ENCODE measurements around the gene NCAPD2. TPM values are rescaled to one million over a fixed set of nuclear protein-coding genes. Genes with fewer than 3 reads are reported as not detected.
"Not testable (repeated sequence)": the region's sequence is repeated elsewhere in the genome, so short reads cannot be mapped to it uniquely, and the experiment has no call there.

NCAPD2 gene
- total RNA-seq, 1 donor from 2014 or later, result 23.0 TPM

DNA sequence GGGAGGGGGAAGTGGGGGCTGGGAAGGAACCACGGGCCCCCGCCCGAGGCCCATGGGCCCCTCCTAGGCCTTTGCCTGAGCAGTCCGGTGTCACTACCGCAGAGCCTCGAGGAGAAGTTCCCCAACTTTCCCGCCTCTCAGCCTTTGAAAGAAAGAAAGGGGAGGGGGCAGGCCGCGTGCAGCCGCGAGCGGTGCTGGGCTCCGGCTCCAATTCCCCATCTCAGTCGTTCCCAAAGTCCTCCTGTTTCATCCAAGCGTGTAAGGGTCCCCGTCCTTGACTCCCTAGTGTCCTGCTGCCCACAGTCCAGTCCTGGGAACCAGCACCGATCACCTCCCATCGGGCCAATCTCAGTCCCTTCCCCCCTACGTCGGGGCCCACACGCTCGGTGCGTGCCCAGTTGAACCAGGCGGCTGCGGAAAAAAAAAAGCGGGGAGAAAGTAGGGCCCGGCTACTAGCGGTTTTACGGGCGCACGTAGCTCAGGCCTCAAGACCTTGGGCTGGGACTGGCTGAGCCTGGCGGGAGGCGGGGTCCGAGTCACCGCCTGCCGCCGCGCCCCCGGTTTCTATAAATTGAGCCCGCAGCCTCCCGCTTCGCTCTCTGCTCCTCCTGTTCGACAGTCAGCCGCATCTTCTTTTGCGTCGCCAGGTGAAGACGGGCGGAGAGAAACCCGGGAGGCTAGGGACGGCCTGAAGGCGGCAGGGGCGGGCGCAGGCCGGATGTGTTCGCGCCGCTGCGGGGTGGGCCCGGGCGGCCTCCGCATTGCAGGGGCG lies 40.2 kb downstream of the NCAPD2 start, which contains the start of gene GAPDH:
TSS of gene GAPDH (plus strand) at position 595 of the 772 bp plus-strand sequence. CDS start 316 bp downstream, outside the sequence.
- H3K9ac ChIP-seq (ENCODE audit: low read depth in 1 of 3, low read length in 3 of 3), result peak within 1 kb of the TSS; percentile 94 to 99 (median 98)
- H3K27ac ChIP-seq (ENCODE audit: low read depth, low read length), result peak within 1 kb of the TSS; percentile 97
- peaks cover 49 to 59% (median 57%) of the 10 kb centered on the region in 3 donors for H3K36me3 ChIP-seq (ENCODE audit: control insufficient read depth in 3 of 3, insufficient read depth in 3 of 3, low read length in 3 of 3)
- peak within 1 kb of the TSS; percentile 81 to 96 (median 96) for H3K4me3 ChIP-seq (ENCODE audit: low read length in 3 of 3)
- no peaks in the 10 kb centered on the region for H3K27me3 ChIP-seq (ENCODE audit: control insufficient read depth in 3 of 3, insufficient read depth in 3 of 3, low read length in 3 of 3)
- H3K9me3 ChIP-seq (ENCODE audit: control insufficient read depth in 3 of 3, low read length in 3 of 3), result no peaks in the 10 kb centered on the region
- peaks cover 54 to 73% (median 63%) of the 10 kb centered on the region in 3 donors for H3K4me1 ChIP-seq (ENCODE audit: control insufficient read depth in 3 of 3, insufficient read depth in 3 of 3, low read length in 3 of 3)

DNA sequence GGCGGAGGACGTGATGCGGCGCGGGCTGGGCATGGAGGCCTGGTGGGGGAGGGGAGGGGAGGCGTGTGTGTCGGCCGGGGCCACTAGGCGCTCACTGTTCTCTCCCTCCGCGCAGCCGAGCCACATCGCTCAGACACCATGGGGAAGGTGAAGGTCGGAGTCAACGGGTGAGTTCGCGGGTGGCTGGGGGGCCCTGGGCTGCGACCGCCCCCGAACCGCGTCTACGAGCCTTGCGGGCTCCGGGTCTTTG lies 40.7 kb downstream of the NCAPD2 start:
- H3K4me3 ChIP-seq (ENCODE audit: low read length in 3 of 3), result peak overlapping the region; percentile 81 to 96 (median 96)
- H3K9me3 ChIP-seq (ENCODE audit: control insufficient read depth in 3 of 3, low read length in 3 of 3), result no peaks in the 10 kb centered on the region
- H3K27me3 ChIP-seq (ENCODE audit: control insufficient read depth in 3 of 3, insufficient read depth in 3 of 3, low read length in 3 of 3), result no peaks in the 10 kb centered on the region
- peaks cover 59 to 78% (median 66%) of the 10 kb centered on the region in 3 donors for H3K4me1 ChIP-seq (ENCODE audit: control insufficient read depth in 3 of 3, insufficient read depth in 3 of 3, low read length in 3 of 3)
- peak overlapping the region; percentile 94 to 99 (median 98) for H3K9ac ChIP-seq (ENCODE audit: low read depth in 1 of 3, low read length in 3 of 3)
- peaks cover 45 to 54% (median 54%) of the 10 kb centered on the region in 3 donors for H3K36me3 ChIP-seq (ENCODE audit: control insufficient read depth in 3 of 3, insufficient read depth in 3 of 3, low read length in 3 of 3)
- H3K27ac ChIP-seq (ENCODE audit: low read depth, low read length), result peak overlapping the region; percentile 97

DNA sequence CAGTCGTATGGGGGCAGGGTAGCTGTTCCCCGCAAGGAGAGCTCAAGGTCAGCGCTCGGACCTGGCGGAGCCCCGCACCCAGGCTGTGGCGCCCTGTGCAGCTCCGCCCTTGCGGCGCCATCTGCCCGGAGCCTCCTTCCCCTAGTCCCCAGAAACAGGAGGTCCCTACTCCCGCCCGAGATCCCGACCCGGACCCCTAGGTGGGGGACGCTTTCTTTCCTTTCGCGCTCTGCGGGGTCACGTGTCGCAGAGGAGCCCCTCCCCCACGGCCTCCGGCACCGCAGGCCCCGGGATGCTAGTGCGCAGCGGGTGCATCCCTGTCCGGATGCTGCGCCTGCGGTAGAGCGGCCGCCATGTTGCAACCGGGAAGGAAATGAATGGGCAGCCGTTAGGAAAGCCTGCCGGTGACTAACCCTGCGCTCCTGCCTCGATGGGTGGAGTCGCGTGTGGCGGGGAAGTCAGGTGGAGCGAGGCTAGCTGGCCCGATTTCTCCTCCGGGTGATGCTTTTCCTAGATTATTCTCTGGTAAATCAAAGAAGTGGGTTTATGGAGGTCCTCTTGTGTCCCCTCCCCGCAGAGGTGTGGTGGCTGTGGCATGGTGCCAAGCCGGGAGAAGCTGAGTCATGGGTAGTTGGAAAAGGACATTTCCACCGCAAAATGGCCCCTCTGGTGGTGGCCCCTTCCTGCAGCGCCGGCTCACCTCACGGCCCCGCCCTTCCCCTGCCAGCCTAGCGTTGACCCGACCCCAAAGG lies 41.2 kb downstream of the NCAPD2 start:
- Histone ChIP-seq H3K27ac (ENCODE audit: low read depth, low read length) (peak overlapping the region; percentile 97), H3K4me1 (ENCODE audit: control insufficient read depth in 3 of 3, insufficient read depth in 3 of 3, low read length in 3 of 3) (peaks cover 64 to 83% (median 71%) of the 10 kb centered on the region in 3 donors), H3K27me3 (ENCODE audit: control insufficient read depth in 3 of 3, insufficient read depth in 3 of 3, low read length in 3 of 3) (no peaks in the 10 kb centered on the region), H3K9ac (ENCODE audit: low read depth in 1 of 3, low read length in 3 of 3) (peak overlapping the region; percentile 94 to 99 (median 98)), H3K36me3 (ENCODE audit: control insufficient read depth in 3 of 3, insufficient read depth in 3 of 3, low read length in 3 of 3) (peaks cover 40 to 55% (median 54%) of the 10 kb centered on the region in 3 donors), H3K9me3 (ENCODE audit: control insufficient read depth in 3 of 3, low read length in 3 of 3) (no peaks in the 10 kb centered on the region), H3K4me3 (ENCODE audit: low read length in 3 of 3) (peak overlapping the region; percentile 81 to 96 (median 96))

DNA sequence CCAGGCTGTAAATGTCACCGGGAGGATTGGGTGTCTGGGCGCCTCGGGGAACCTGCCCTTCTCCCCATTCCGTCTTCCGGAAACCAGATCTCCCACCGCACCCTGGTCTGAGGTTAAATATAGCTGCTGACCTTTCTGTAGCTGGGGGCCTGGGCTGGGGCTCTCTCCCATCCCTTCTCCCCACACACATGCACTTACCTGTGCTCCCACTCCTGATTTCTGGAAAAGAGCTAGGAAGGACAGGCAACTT lies 41.7 kb downstream of the NCAPD2 start:
- peak overlapping the region; percentile 97 for H3K27ac ChIP-seq (ENCODE audit: low read depth, low read length)
- peaks cover 35 to 51% (median 50%) of the 10 kb centered on the region in 3 donors for H3K36me3 ChIP-seq (ENCODE audit: control insufficient read depth in 3 of 3, insufficient read depth in 3 of 3, low read length in 3 of 3)
- H3K27me3 ChIP-seq (ENCODE audit: control insufficient read depth in 3 of 3, insufficient read depth in 3 of 3, low read length in 3 of 3), result no peaks in the 10 kb centered on the region
- peak overlapping the region; percentile 81 to 96 (median 96) for H3K4me3 ChIP-seq (ENCODE audit: low read length in 3 of 3)
- H3K9ac ChIP-seq (ENCODE audit: low read depth in 1 of 3, low read length in 3 of 3), result peak overlapping the region; percentile 94 to 99 (median 98)
- peaks cover 69 to 88% (median 76%) of the 10 kb centered on the region in 3 donors for H3K4me1 ChIP-seq (ENCODE audit: control insufficient read depth in 3 of 3, insufficient read depth in 3 of 3, low read length in 3 of 3)
- H3K9me3 ChIP-seq (ENCODE audit: control insufficient read depth in 3 of 3, low read length in 3 of 3), result no peaks in the 10 kb centered on the region

DNA sequence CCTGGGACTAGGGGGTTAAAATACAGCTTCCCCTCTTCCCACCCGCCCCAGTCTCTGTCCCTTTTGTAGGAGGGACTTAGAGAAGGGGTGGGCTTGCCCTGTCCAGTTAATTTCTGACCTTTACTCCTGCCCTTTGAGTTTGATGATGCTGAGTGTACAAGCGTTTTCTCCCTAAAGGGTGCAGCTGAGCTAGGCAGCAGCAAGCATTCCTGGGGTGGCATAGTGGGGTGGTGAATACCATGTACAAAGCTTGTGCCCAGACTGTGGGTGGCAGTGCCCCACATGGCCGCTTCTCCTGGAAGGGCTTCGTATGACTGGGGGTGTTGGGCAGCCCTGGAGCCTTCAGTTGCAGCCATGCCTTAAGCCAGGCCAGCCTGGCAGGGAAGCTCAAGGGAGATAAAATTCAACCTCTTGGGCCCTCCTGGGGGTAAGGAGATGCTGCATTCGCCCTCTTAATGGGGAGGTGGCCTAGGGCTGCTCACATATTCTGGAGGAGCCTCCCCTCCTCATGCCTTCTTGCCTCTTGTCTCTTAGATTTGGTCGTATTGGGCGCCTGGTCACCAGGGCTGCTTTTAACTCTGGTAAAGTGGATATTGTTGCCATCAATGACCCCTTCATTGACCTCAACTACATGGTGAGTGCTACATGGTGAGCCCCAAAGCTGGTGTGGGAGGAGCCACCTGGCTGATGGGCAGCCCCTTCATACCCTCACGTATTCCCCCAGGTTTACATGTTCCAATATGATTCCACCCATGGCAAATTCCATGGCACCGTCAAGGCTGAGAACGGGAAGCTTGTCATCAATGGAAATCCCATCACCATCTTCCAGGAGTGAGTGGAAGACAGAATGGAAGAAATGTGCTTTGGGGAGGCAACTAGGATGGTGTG lies 42.3 kb downstream of the NCAPD2 start:
- Histone ChIP-seq H3K4me1 (ENCODE audit: control insufficient read depth in 3 of 3, insufficient read depth in 3 of 3, low read length in 3 of 3) (peaks cover 75 to 90% (median 82%) of the 10 kb centered on the region in 3 donors), H3K9me3 (ENCODE audit: control insufficient read depth in 3 of 3, low read length in 3 of 3) (no peaks in the 10 kb centered on the region), H3K4me3 (ENCODE audit: low read length in 3 of 3) (peak overlapping the region; percentile 81 to 96 (median 96)), H3K9ac (ENCODE audit: low read depth in 1 of 3, low read length in 3 of 3) (peak overlapping the region; percentile 94 to 99 (median 98)), H3K27me3 (ENCODE audit: control insufficient read depth in 3 of 3, insufficient read depth in 3 of 3, low read length in 3 of 3) (no peaks in the 10 kb centered on the region), H3K36me3 (ENCODE audit: control insufficient read depth in 3 of 3, insufficient read depth in 3 of 3, low read length in 3 of 3) (peaks cover 31 to 46% (median 44%) of the 10 kb centered on the region in 3 donors), H3K27ac (ENCODE audit: low read depth, low read length) (peak overlapping the region; percentile 97)

DNA sequence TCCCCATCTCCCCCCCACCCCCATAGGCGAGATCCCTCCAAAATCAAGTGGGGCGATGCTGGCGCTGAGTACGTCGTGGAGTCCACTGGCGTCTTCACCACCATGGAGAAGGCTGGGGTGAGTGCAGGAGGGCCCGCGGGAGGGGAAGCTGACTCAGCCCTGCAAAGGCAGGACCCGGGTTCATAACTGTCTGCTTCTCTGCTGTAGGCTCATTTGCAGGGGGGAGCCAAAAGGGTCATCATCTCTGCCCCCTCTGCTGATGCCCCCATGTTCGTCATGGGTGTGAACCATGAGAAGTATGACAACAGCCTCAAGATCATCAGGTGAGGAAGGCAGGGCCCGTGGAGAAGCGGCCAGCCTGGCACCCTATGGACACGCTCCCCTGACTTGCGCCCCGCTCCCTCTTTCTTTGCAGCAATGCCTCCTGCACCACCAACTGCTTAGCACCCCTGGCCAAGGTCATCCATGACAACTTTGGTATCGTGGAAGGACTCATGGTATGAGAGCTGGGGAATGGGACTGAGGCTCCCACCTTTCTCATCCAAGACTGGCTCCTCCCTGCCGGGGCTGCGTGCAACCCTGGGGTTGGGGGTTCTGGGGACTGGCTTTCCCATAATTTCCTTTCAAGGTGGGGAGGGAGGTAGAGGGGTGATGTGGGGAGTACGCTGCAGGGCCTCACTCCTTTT lies 43.1 kb downstream of the NCAPD2 start:
- H3K4me1 ChIP-seq (ENCODE audit: control insufficient read depth in 3 of 3, insufficient read depth in 3 of 3, low read length in 3 of 3), result peaks cover 79 to 93% (median 84%) of the 10 kb centered on the region in 3 donors
- no peaks in the 10 kb centered on the region for H3K27me3 ChIP-seq (ENCODE audit: control insufficient read depth in 3 of 3, insufficient read depth in 3 of 3, low read length in 3 of 3)
- H3K4me3 ChIP-seq (ENCODE audit: low read length in 3 of 3), result peak overlapping the region; percentile 81 to 96 (median 96)
- peaks cover 31 to 47% (median 44%) of the 10 kb centered on the region in 3 donors for H3K36me3 ChIP-seq (ENCODE audit: control insufficient read depth in 3 of 3, insufficient read depth in 3 of 3, low read length in 3 of 3)
- H3K9ac ChIP-seq (ENCODE audit: low read depth in 1 of 3, low read length in 3 of 3), result peak overlapping the region; percentile 94 to 99 (median 98)
- H3K27ac ChIP-seq (ENCODE audit: low read depth, low read length), result peak overlapping the region; percentile 97
- H3K9me3 ChIP-seq (ENCODE audit: control insufficient read depth in 3 of 3, low read length in 3 of 3), result no peaks in the 10 kb centered on the region

DNA sequence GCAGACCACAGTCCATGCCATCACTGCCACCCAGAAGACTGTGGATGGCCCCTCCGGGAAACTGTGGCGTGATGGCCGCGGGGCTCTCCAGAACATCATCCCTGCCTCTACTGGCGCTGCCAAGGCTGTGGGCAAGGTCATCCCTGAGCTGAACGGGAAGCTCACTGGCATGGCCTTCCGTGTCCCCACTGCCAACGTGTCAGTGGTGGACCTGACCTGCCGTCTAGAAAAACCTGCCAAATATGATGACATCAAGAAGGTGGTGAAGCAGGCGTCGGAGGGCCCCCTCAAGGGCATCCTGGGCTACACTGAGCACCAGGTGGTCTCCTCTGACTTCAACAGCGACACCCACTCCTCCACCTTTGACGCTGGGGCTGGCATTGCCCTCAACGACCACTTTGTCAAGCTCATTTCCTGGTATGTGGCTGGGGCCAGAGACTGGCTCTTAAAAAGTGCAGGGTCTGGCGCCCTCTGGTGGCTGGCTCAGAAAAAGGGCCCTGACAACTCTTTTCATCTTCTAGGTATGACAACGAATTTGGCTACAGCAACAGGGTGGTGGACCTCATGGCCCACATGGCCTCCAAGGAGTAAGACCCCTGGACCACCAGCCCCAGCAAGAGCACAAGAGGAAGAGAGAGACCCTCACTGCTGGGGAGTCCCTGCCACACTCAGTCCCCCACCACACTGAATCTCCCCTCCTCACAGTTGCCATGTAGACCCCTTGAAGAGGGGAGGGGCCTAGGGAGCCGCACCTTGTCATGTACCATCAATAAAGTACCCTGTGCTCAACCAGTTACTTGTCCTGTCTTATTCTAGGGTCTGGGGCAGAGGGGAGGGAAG lies 43.9 kb downstream of the NCAPD2 start:
- H3K36me3 ChIP-seq (ENCODE audit: control insufficient read depth in 3 of 3, insufficient read depth in 3 of 3, low read length in 3 of 3), result peaks cover 37 to 47% (median 44%) of the 10 kb centered on the region in 3 donors
- not testable (repeated sequence) for H3K9me3 ChIP-seq (ENCODE audit: control insufficient read depth in 3 of 3, low read length in 3 of 3); H3K27me3 ChIP-seq (ENCODE audit: control insufficient read depth in 3 of 3, insufficient read depth in 3 of 3, low read length in 3 of 3)
- peak overlapping the region in 2 of 3 donors; percentile 96 for H3K4me3 ChIP-seq (ENCODE audit: low read length in 3 of 3)
- peaks cover 73 to 93% (median 81%) of the 10 kb centered on the region in 3 donors for H3K4me1 ChIP-seq (ENCODE audit: control insufficient read depth in 3 of 3, insufficient read depth in 3 of 3, low read length in 3 of 3)
- H3K9ac ChIP-seq (ENCODE audit: low read depth in 1 of 3, low read length in 3 of 3), result peak overlapping the region; percentile 94 to 99 (median 98)
- peak overlapping the region; percentile 97 for H3K27ac ChIP-seq (ENCODE audit: low read depth, low read length)

DNA sequence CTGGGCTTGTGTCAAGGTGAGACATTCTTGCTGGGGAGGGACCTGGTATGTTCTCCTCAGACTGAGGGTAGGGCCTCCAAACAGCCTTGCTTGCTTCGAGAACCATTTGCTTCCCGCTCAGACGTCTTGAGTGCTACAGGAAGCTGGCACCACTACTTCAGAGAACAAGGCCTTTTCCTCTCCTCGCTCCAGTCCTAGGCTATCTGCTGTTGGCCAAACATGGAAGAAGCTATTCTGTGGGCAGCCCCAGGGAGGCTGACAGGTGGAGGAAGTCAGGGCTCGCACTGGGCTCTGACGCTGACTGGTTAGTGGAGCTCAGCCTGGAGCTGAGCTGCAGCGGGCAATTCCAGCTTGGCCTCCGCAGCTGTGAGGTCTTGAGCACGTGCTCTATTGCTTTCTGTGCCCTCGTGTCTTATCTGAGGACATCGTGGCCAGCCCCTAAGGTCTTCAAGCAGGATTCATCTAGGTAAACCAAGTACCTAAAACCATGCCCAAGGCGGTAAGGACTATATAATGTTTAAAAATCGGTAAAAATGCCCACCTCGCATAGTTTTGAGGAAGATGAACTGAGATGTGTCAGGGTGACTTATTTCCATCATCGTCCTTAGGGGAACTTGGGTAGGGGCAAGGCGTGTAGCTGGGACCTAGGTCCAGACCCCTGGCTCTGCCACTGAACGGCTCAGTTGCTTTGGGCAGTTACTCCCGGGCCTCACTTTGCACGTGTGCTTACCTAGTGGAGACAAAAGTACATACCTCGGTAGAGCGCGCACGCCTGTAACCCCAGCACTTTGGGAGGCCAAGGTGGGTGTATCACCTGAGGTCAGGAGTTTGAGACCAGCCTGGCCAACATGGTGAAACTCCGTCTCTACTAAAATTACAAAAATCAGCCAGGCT lies 44.8 kb downstream of the NCAPD2 start:
- Histone ChIP-seq H3K9ac (ENCODE audit: low read depth in 1 of 3, low read length in 3 of 3) (peak overlapping the region; percentile 24 to 98 (median 40)), H3K9me3 (ENCODE audit: control insufficient read depth in 3 of 3, low read length in 3 of 3) (no peaks in the 10 kb centered on the region), H3K36me3 (ENCODE audit: control insufficient read depth in 3 of 3, insufficient read depth in 3 of 3, low read length in 3 of 3) (peaks cover 43 to 50% (median 44%) of the 10 kb centered on the region in 3 donors), H3K27ac (ENCODE audit: low read depth, low read length) (peak overlapping the region; percentile 97), H3K4me1 (ENCODE audit: control insufficient read depth in 3 of 3, insufficient read depth in 3 of 3, low read length in 3 of 3) (peaks cover 65 to 89% (median 72%) of the 10 kb centered on the region in 3 donors), H3K4me3 (ENCODE audit: low read length in 3 of 3) (no peak overlapping the region), H3K27me3 (ENCODE audit: control insufficient read depth in 3 of 3, insufficient read depth in 3 of 3, low read length in 3 of 3) (no peaks in the 10 kb centered on the region)

Data from skeletal muscle tissue (tissue), 4 donors.